ENCODE results near the gene PCSK4. TPM values are rescaled to one million over a fixed set of nuclear protein-coding genes. Genes with fewer than 3 reads are reported as not detected.

PCSK4 gene
- total and polyA plus RNA-seq, 2 of the 4 experiments (the other 2 are of a cell fraction) = 0.72 to 1.7 TPM

GRCh38 chr19:1433119-1434039, 56.8 kb downstream of the PCSK4 start (continued):
- no peak for TF ChIP-seq NFE2L2 (IDR thresholded peaks at IDR 0.05; ENCODE audit: low read depth, low read length)

DNA sequence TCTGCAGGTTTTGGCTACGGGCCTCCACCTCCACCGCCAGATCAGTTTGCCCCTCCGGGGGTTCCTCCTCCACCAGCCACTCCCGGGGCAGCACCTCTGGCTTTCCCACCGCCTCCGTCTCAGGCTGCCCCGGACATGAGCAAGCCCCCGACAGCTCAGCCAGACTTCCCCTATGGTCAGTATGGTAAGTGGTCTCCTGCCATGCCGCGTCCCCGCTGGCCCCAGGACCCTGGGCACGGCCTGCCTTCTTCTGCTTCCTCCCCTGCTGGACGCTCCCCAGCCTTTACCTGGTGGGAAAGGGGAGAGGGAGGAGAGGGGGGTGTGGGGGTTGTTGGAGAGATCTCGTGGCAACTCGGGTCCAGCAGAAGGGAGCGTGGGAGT, 57.7 kb downstream of the PCSK4 start:
- no peak overlapping the region for H2AK9ac ChIP-seq (replicated peaks; ENCODE audit: low read depth, low read length, poor library complexity)
- no peak overlapping the region for H3K4me2 ChIP-seq (ENCODE audit: low read depth, low read length)
- H2AFZ ChIP-seq (replicated peaks; ENCODE audit: low read length, poor library complexity) = no peak overlapping the region
- ATAC-seq (ENCODE audit: low read depth) (no peak), DNase-seq (no peak)
- ChIA-PET POLR2A (ENCODE audit: unreplicated experiment) (no interaction called here), CTCF (no interaction called here)
- dilution Hi-C loops (cut with HindIII; ENCODE audit: low sequenced_read_pairs, unreplicated experiment) = no loop called here
- no peaks in the 10 kb centered on the region for H3K9me3 ChIP-seq (ENCODE audit: control insufficient read depth, insufficient read depth, low read length)
- no TSS peak for BruUV-seq (replicated peaks)
- no peak overlapping the region for H2AK5ac ChIP-seq (ENCODE audit: low read depth, low read length)
- intact Hi-C loops (cut with micrococcal nuclease) = no loop called here
- H3K9ac ChIP-seq (ENCODE audit: low read depth, low read length) = no peak overlapping the region
- 97% methylated on average over 7 of the region's 16 CpGs; no CpG with 5 or more reads in 1 of the 2 experiments for WGBS, 2 experiments (ENCODE audit: extremely low coverage in 2 of 2, insufficient read length in 1 of 2)
- H4K20me1 ChIP-seq (ENCODE audit: insufficient read depth, low read length) = peaks cover 14% of the 10 kb centered on the region
- no peaks in the 10 kb centered on the region; the same call in 1 of the 2 replicates for H3K9me1 ChIP-seq (ENCODE audit: insufficient read depth, low read length)
- no peak overlapping the region for H3K23ac ChIP-seq (ENCODE audit: low read depth, low read length)
- no peak overlapping the region for H3K18ac ChIP-seq (ENCODE audit: low read depth, low read length)
- no peak overlapping the region for H4K5ac ChIP-seq (ENCODE audit: low read depth, low read length)
- no peak overlapping the region for H3K14ac ChIP-seq (replicated peaks; ENCODE audit: low read depth, low read length)
- no peak overlapping the region for H2BK20ac ChIP-seq (ENCODE audit: low read depth, low read length)
- H4K8ac ChIP-seq (ENCODE audit: low read depth in 2 of 2, low read length in 2 of 2) = no peak overlapping the region
- H3K56ac ChIP-seq (ENCODE audit: extremely low read depth, insufficient read depth, low read length) = no peak overlapping the region
- H3K36me3 ChIP-seq (ENCODE audit: control insufficient read depth, insufficient read depth, low read length) = peaks cover 60% of the 10 kb centered on the region
- H2BK120ac ChIP-seq (ENCODE audit: low read depth, low read length) = no peak overlapping the region
- no peak overlapping the region for H3K4ac ChIP-seq (ENCODE audit: low read depth, low read length)
- H3K4me1 ChIP-seq (ENCODE audit: control insufficient read depth, insufficient read depth, low read length) = no peaks in the 10 kb centered on the region
- H2BK15ac ChIP-seq (ENCODE audit: low read depth, low read length) = no peak overlapping the region
- no peak overlapping the region for H3K4me3 ChIP-seq (ENCODE audit: insufficient read depth, low read depth, low read length)
- H3K27me3 ChIP-seq (ENCODE audit: control insufficient read depth, insufficient read depth, low read length) = no peaks in the 10 kb centered on the region
- no peak overlapping the region for H3K27ac ChIP-seq (ENCODE audit: insufficient read depth, low read length)
- no peak overlapping the region for H4K91ac ChIP-seq (ENCODE audit: insufficient read depth, low read depth, low read length)
- peaks cover 19 to 48% of the 10 kb centered on the region in 2 experiments for H3K79me1 ChIP-seq (ENCODE audit: low read depth in 1 of 2, low read length in 2 of 2)
- in situ Hi-C loops (cut with MboI; ENCODE audit: low sequenced_read_pairs) = no loop called here
- H2BK5ac ChIP-seq (ENCODE audit: low read depth, low read length, poor library complexity, severe bottlenecking) = no peak overlapping the region
- TF ChIP-seq RCOR1 (IDR thresholded peaks at IDR 0.05; ENCODE audit: insufficient replicate concordance, low read length) (no peak), CEBPB (IDR thresholded peaks at IDR 0.05; ENCODE audit: low read depth, low read length) (no peak), RFX5 (IDR thresholded peaks at IDR 0.05; ENCODE audit: low read depth, low read length) (no peak), ELK1 (IDR thresholded peaks at IDR 0.05; ENCODE audit: borderline replicate concordance, low read depth, low read length) (no peak), CHD1 (IDR thresholded peaks at IDR 0.05; ENCODE audit: low read depth, low read length) (no peak), MXI1 (IDR thresholded peaks at IDR 0.05; ENCODE audit: borderline replicate concordance, low read depth, low read length) (no peak), FOS (IDR thresholded peaks at IDR 0.05; ENCODE audit: low read depth, low read length) (no peak), NFE2L2 (IDR thresholded peaks at IDR 0.05; ENCODE audit: low read depth, low read length) (no peak), BHLHE40 (IDR thresholded peaks at IDR 0.05; ENCODE audit: low read depth, low read length) (no peak), MAFK (IDR thresholded peaks at IDR 0.05; ENCODE audit: low read depth, low read length) (no peak), RAD21 (IDR thresholded peaks at IDR 0.05; ENCODE audit: low read length) (no peak), SMC3 (IDR thresholded peaks at IDR 0.05; ENCODE audit: low read depth, low read length) (no peak)
- TF ChIP-seq, protein P1, sequence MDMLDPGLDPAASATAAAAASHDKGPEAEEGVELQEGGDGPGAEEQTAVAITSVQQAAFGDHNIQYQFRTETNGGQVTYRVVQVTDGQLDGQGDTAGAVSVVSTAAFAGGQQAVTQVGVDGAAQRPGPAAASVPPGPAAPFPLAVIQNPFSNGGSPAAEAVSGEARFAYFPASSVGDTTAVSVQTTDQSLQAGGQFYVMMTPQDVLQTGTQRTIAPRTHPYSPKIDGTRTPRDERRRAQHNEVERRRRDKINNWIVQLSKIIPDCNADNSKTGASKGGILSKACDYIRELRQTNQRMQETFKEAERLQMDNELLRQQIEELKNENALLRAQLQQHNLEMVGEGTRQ (IDR thresholded peaks at IDR 0.05; ENCODE audit: low read depth, low read length) = no peak

Data from IMR-90 (cell line).